A204.1 (cell line): Measurements from ENCODE around the gene SORCS1.

Experiments used
- FAIRE-seq: peaks from 2 replicates; lab custom pipeline; 2012; peaks lifted over from hg19 to GRCh38; lab: Jason Lieb, UNC

Gene SORCS1

GRCh38 chr10:106655636-106656035, 508.9 kb downstream of the SORCS1 start:
- FAIRE-seq, result no peak

DNA sequence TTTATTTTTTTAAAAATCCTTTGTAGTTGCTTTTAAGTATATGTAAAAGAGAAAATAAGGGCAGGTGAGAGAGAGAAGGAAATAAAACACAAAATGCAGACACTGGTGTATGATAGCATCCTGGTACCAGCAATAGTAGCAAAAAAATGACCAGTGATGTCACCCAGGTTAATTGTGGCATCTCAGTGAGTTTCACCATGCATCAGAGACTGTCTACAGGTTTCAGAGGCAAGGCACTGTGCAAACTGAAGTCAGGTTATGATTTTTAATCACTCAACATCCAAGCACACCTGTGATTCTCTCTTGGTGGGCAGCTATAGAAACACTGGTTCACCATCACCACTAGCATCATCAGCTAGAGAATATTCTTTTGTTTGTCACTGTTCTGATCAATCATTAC, 509.3 kb downstream of the SORCS1 start:
- no peak for FAIRE-seq

DNA sequence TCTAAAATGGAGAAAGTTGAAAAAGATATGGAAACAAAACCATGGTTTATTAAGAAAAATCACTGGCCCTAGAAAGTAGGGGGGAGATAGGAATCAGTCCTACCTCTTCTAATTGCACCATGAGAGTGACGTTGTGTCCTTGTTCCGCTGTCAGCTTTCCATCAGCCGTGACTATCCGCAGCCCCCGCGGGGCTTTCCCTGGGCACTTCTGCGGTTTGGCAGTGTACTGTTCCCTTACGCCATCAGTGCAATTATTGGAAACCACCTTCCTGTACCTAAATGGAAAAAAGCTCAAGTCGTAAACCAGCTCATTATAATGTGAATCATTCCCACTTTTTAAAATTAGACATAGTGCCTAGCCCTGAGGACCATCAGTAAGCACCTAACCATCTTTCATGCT, 512.2 kb downstream of the SORCS1 start:
- FAIRE-seq, result no peak

GRCh38 chr10:106648534-106649481, 515.7 kb downstream of the SORCS1 start:
- no peak for FAIRE-seq

DNA sequence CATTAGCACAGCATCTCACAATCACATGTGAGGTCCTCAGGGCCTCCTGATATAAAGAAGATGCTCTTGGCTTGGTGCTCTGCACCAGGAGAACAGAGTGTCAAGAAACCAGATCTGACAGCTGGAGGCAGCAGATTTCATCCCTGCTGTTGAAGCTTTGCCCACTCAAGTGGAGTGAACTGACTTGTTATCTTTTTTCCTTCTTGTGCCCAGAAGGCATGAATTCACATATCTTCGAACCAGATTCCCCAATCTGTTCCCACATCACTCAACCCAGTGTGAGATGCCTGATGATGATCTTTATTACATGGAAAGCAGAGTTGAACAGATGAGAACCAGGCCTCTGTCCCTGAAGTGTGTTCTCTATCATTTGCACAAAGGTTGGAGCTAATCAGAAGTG, 521.0 kb downstream of the SORCS1 start:
- no peak for FAIRE-seq

DNA sequence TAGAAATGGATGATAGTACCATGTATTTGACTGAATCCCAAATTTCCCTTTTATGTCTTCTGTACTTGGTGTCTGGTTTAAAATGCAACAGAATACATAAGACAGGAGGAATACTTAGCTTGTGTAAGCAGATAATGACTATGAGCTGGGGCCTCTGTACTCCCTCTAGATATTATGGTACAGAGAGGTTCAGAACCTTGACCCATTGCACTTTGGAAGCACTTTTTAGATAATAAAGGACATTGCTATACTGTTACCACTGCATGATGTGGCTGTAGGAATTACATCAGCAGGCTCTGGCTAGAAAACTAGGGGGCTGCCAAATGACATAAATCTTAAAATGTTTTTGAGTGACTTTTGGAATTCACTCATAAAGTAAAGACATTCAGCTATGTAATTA, 526.6 kb downstream of the SORCS1 start:
- FAIRE-seq, result no peak

DNA sequence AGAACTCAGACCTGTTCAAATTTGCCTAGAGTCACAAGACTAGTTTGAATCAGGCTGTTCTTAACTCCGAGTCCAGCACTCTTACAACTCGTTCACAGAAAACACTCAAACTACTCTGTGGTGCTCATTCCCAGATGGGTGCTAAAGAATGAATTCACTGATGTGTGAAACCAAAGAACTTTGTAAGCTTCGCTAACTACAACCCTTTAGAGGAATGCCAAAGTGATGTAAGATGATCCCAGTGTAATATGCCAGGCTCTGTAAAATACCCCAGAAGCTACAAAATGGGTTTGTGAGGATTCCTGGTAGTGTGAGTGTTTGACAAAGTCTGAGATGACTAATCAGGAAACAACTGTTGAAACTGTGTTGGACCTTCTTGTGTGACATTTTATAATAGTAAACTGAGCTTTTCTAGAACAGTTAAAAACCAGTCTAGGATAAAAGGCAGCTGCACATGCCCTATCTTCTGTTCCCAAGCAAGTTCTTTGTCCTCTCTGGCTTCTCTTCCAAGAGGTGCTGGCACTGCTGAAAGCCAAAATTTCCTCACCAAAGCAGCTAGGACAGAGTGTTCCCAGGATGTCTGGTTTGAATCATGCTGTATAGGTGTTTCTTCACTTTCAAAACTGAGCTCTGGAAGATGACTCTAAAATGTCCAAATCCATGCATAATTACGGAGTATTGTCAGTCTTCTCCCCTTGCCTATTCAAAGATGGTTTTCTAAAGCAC, 527.6 kb downstream of the SORCS1 start:
- no peak for FAIRE-seq

- FAIRE-seq, result no peak
These were observed 528.6 kb downstream of the SORCS1 start for GRCh38 chr10:106635947-106636346.

DNA sequence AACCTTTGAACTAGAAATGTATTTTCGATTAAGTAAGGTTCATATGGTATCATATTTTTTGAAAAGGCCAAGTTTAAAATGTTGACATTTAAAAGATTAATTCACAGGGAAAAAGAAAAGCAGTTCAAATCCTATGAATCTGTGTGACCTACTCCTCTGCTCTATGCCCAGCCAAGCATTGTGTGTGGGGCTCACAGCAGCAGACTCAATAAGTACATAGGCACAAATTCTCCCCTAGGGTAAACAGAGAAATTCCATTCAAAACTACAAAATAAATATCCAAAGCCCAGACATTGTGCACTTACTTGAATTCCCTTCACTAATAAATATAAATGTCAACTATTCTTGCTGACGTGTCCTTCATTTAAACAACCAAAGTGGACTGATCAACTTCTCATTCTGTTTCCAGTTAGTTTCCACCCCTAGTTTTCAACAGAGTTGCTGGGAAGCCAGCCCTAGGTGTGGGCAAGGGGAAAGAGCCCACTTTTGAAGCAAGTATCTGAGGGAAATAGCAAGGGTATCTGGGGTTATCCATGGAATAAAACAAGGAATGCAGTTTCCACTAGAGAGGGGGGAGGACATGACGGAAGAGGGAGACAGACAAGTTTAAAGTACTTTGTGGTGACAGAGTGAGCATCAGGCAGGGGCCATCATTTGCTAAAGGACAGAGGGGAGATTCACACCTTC, 533.3 kb downstream of the SORCS1 start:
- no peak for FAIRE-seq

- no peak for FAIRE-seq
These were observed 538.1 kb downstream of the SORCS1 start for GRCh38 chr10:106626371-106626770.

DNA sequence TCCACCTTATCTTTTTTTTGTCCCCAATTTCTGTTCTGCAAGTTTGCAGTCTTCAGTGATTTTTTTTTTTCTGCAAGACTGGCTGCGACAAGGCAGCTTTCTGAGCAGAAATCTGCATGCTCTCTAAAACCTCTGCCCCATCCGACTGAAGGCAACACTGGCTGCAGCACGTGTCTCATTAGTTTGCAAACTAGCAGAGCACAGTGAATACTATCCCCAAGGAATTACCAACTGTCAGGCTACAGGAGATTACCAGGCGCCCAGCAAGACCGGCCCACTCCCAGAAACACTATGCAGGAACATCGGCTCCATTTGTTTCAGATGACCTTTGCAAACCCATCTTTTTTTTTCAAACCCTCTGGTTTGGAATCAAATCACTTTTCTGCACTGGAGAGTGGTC, 538.8 kb downstream of the SORCS1 start:
- no peak for FAIRE-seq

DNA sequence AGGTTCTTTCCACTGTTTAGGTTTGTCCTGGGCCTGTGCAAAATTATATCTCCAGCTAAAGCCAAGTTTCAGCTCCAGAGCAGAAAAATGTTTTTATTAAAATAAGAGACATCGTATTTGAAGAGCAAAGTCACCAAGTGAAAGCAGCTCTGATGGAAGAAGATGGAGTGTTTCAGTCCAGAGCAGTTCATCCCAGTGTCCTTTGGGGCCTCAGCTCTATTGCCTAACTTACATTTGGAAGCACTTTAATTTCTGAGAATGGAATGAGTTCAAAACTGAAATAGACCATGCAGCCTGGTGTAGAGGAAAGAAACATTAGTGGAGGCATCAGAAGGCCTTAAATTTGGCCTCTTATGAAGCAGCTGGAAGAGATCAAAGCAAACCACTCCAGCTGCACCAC, 545.2 kb downstream of the SORCS1 start:
- no peak for FAIRE-seq

GRCh38 chr10:106618646-106619045, 545.9 kb downstream of the SORCS1 start:
- FAIRE-seq, result no peak

- no peak for FAIRE-seq
These were observed 549.4 kb downstream of the SORCS1 start for GRCh38 chr10:106615081-106615480.

- FAIRE-seq, result no peak
These were observed 550.2 kb downstream of the SORCS1 start for GRCh38 chr10:106614293-106614692.

GRCh38 chr10:106612381-106612780, 552.1 kb downstream of the SORCS1 start:
- no peak for FAIRE-seq

- no peak for FAIRE-seq
These were observed 554.8 kb downstream of the SORCS1 start for GRCh38 chr10:106609470-106610266.

DNA sequence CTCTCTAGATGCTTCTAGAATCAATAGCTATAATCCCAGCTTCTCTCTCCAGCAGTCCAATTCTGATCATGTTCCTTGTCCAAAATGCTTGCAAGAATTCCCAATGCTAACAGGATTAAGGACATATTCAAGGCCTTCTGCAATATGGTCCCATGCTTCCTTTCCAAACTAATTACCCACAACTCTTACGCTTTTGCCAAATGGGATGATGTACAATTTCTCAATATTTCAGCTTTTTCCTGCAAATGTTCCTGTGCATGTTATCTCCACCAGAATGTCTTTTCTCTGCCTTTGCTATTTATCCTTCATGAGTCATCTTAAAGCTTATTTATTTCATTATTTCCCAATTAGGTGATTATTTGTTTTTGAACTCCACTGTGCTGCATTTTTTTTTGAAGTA, 556.4 kb downstream of the SORCS1 start:
- FAIRE-seq, result no peak

DNA sequence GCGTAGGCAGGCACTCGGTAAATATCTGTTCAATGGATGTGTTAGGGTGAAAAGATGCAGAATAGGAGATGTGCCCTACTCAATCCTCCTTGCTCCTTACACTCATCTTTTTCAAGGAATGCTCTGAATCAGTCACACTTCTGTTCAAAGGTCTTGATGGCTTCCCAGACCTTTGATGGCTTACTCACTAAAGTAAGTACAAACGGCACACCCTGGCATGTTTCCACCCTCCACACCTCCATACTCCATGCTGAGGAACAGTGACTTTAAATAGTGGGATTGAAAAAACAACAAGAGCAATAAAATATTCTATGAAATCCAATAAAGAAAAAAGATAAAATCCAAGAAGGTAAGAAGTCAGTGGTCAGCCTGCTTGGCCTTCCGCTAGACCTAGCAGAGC, 569.2 kb downstream of the SORCS1 start:
- FAIRE-seq, result no peak

DNA sequence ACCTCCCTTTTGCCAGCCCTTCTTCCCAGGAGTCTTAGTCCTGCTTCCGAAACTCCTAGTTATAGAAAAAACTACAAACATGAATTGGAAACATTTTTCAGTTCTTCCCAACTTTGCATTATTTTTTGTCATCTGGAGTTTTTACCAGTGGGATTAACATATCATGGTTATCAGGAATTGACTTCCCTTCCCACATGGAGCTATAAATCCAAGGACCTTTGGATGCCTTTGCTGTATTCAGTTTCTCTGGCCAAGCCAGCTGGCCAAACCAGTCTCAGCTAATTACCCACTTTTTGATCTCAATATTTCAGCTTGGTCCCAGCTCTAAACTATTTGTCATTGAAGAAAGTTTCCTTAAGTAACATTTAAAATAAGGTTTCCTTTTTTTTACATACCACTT, 570.6 kb downstream of the SORCS1 start:
- no peak for FAIRE-seq

GRCh38 chr10:106592396-106592795, 572.1 kb downstream of the SORCS1 start:
- FAIRE-seq, result no peak

GRCh38 chr10:106582291-106582690, 582.2 kb downstream of the SORCS1 start:
- FAIRE-seq, result no peak
